ENCODE results near the gene HDAC4.

The HDAC4 gene

GRCh38 chr2:239156516-239157265 is 244.1 kb downstream of the HDAC4 start:
- no peak for DNase-seq (ENCODE audit: low read depth in 2 of 2)

GRCh38 chr2:239155806-239156480 is 244.9 kb downstream of the HDAC4 start:
- DNase-seq (ENCODE audit: low read depth in 2 of 2) = no peak

DNA sequence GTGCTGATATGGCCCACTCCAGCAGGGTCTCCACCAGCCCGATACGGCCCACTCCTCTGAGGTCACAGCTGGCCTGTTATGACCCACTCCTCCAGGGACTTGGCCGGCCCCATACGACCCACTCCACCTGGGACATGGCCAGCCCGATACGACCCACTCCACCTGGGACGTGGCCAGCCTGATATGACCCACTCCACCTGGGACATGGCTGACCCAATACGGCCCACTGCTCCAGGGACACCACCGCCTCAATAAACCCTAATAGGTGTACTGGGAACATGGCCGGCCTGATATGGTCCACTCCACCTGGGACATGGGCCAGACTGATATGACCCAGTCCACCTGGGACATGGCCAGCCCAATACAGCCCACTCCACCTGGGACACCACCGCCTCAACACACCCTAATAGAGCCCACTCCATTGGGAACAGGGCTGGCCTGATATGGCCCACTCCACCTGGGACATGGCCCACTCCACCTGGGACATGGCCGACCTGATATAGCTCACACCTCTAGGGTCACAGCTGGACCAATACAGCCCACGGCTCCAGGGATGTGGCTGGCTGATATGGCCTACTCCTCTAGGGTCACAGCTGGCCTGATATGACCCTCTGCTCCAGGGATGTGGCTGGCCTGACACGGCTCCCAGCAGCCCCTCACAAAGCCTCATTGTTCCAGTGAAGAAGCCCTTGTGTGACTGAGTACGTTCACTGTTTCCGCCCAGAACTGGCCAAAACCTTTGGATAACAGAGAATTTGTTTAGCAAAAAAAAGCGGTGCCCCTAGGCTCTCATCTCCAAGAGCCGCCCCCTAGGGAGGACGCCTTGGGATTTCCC is 245.6 kb downstream of the HDAC4 start:
- no peak for DNase-seq (ENCODE audit: low read depth in 2 of 2)

- no peak for DNase-seq (ENCODE audit: low read depth in 2 of 2)
Observed at GRCh38 chr2:239153806-239154591, 246.8 kb downstream of the HDAC4 start.

DNA sequence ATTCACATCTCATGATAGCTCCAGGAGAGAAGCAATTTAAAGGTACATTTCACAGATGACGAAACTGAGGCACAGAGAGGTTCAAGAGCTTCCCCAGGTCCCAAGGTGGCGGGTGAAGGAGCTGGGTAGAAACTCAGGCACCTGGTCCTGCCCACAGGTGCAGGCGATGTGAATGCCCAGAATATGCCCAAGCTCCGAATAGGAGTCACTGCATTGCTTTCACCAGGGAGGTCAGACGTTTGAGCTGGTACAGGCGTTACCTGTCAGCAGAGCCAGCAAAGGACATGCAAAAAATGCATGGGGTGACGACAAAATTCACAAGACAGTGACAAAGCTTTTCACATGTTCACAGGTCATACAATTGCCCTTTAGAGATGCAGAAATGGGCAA is 247.9 kb downstream of the HDAC4 start:
- no peak for DNase-seq (ENCODE audit: low read depth in 2 of 2)

DNA sequence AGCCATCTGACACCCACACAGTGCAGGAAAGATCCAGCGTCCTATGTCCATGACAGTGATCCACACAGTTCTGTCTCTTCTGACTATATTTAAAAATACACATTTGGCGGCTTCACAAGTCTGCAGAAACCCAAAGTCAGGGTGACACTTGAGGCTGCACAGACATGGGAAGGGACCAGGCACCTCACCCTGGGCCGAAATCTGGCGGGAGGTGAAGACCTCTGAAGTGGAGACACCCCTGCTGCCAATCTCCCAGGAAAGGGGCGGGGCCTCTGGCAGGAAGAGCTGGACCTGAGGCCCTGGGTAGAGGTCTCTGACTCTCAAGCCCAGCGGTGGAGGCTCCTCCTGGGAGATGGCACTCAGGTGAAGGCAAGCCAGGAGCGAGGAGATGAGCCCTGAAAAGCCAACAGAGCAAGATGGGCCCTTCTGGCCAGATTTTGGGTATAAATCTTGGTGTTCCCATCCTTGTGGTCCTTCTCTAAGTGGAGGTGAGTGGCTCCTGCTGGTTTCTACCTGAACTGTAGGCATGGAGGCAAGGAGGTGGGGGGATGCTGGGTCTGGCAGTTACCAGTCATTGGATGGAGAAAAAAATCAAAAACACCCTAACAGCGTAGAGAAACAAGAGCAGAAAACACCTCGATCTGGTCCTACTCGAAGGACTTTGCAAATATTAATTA is 248.4 kb downstream of the HDAC4 start:
- DNase-seq (ENCODE audit: low read depth in 2 of 2) = no peak

GRCh38 chr2:239151201-239152131 is 249.4 kb downstream of the HDAC4 start:
- DNase-seq (ENCODE audit: low read depth in 2 of 2) = no peak

DNA sequence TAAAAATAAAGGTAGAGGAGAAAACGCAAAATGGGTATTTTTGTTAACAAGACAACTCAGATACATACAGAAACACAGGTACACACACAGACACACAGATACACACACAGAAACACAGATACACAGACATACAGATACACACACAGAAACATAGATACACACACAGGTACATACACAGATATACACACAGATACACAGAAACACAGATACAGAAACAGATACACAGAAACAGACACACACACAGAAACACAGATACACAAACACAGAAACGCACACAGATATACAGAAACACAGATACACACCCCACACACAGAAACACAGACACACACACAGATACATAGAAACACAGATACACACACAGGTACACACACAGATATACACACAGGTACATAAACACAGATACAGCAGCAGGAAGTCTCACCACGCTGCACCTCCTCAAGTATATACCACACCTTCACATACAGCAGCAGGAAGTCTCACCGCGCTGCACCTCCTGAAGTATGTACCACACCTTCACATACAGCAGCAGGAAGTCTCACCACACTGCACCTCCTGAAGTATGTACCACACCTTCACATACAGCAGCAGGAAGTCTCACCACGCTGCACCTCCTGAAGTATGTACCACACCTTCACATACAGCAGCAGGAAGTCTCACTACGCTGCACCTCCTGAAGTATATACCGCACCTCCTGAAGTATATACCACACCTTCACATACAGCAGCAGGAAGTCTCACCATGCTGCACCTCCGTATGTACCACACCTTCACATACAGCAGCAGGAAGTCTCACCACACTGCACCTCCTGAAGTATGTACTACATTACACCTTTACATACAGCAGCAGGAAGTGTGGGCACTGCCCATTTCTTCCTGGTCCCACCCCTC is 250.5 kb downstream of the HDAC4 start:
- no peak for DNase-seq (ENCODE audit: low read depth in 2 of 2)

DNA sequence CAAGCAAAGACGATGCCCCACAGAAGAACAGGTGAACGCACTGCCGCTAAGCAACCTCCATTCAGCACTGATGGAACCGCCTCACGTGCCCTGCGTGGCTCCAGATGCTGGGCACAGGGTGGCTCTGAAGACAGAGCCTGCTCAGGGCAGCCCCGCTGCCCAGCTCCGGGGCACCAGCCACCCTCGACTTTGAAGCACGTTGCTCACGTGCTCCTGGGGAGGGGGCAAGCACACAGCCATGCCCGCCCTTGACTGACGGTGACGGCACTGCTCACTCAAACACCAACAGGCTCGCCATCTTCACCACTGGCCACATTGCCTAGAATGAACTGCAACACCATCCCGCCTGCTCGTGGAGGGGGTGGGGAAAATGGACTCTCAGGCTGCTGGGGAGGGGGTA is 251.3 kb downstream of the HDAC4 start:
- no peak for DNase-seq (ENCODE audit: low read depth in 2 of 2)

- no peak for DNase-seq (ENCODE audit: low read depth in 2 of 2)
Observed at GRCh38 chr2:239148495-239149200, 252.2 kb downstream of the HDAC4 start.

GRCh38 chr2:239147376-239147775 is 253.4 kb downstream of the HDAC4 start:
- no peak for DNase-seq (ENCODE audit: low read depth in 2 of 2)

DNA sequence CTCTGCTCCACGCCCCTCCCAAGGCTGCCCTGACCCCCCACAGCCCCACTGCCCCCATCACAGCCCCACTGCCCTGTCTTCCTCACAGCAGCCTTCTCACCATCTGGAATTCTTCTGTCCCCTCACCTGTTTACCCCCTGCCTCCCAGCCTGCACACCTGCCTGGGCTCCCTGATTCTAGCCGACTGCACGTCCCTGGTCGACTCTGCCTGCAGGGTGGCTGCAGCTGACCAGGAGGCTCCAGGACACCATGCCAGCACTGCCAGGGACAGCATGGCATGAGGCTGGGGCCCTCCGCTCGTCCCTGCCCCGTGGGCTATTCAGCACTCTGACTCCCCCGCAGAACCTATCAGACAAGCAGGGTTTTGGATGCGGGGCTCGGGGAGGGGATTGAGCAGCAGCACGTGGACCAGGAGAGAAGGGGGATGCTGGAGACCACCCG is 254.1 kb downstream of the HDAC4 start:
- DNase-seq (ENCODE audit: low read depth in 2 of 2) = no peak

DNA sequence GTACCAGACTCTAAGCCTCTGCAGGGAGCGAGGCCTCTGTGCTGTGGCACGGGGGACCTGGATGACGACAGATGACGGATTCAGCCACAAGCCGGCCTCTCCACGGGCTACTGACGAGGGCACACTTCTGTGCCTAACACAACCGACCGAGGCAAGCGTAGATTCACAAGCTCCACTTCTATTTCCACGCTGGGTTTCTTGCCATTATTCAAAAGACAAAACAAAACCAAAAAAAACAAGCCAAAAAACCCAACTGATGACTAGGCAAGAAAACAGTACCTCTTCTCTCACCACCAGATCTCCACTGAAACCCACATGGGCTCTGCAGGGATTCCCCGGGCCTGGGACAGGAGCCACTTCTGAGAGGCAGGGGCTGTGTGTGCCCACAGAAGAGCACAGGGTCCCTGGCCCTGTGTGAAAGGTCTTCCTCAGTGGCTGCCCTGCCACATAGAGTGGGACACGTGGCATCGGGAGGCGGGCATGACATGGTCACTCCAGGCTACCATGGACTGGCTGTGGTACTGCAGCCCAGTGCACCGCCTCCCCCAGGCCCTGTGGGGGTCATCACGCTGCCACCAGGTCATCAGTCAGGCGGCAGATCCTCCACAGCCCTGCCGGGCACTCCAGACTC is 254.7 kb downstream of the HDAC4 start:
- no peak for DNase-seq (ENCODE audit: low read depth in 2 of 2)

GRCh38 chr2:239145601-239146000 is 255.2 kb downstream of the HDAC4 start:
- no peak for DNase-seq (ENCODE audit: low read depth in 2 of 2)

DNA sequence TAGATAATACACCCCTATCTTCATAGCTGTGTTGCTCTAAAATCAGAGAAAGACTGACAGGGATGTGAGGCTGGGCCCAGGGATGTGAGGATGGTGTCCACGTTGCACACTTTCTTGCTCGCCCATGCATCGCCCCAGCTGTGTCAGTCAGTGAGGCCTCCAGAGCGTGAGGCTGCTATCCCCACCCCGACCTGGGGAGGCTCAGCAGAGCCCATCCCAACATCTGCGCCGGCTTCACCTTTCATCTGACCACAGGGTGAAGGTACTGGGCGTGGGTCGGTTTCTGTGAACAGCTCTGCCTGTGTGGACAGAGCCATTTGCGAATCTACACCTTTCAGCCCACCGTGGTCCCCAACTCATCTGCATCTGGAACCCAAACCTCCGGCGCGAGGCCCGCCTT is 255.7 kb downstream of the HDAC4 start:
- no peak for DNase-seq (ENCODE audit: low read depth in 2 of 2)

- DNase-seq (ENCODE audit: low read depth in 2 of 2) = no peak
Observed at GRCh38 chr2:239144713-239144999, 256.2 kb downstream of the HDAC4 start.

DNA sequence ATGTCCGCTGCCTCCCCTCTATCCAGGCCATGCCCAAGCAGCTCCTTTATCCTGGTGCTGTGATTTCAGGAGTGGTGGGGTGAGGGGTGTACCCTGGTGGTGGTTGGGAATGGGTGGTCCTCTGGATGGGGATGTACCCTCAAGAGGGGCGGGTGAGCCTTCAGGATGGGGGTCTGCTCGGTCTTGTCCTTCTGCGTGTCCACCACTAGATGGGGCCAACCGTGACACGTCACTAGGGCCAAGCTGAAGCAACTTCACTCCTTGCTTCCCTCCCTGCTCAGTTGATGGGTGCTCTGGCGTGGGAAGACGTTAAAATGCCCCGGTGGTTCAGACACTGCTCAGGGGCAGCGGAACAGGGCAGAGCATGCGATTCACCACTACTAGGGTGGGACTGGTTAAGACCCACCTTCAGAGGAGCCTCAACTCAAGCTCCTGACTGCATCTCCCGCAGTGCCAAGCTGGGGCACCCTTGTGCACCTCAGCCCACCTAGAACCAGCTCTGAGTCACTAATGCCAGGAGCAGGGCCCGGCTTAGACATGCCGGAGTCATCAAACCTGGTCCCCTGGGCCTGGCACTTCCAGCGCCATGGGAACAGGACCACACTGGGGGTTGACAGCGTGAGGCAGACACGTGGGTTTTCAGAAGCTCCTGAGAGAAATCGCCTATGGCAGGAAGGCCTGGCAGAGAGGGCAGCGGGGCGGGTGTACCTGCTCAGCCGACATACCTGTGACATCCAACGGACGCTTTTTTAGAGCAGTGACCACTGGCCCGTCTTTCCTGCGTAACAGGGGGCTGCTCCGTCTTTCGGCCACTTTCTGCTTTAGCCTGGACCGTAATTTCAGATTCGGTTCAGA is 256.7 kb downstream of the HDAC4 start:
- no peak for DNase-seq (ENCODE audit: low read depth in 2 of 2)
